Hepatocyte (in vitro differentiated cells): Measurements from ENCODE around the gene DLG3.

Source experiments
- CTCF ChIP-seq: fragments of 200-600 bp; sonication (generic); IDR thresholded peaks from 2 replicates; pipeline ENCODE4 v1.5.1; 2016; ENCODE audit warnings: antibody characterized with exemption, mild to moderate bottlenecking; ENCODE audit not compliant: poor library complexity
- EZH2 ChIP-seq: fragments of 200-600 bp; sonication (generic); IDR thresholded peaks from 2 replicates; pipeline ENCODE4 v1.6.1; 2016; ENCODE audit warnings: antibody characterized with exemption, mild to moderate bottlenecking, borderline replicate concordance
- EZH2phosphoT487 ChIP-seq: fragments of 200-600 bp; sonication (generic); IDR thresholded peaks from one replicate; pipeline ENCODE4 v1.6.1; 2018; ENCODE audit warnings: antibody characterized with exemption, mild to moderate bottlenecking, low read depth, moderate library complexity; ENCODE audit not compliant: unreplicated experiment, severe bottlenecking

- TF ChIP-seq CTCF (no peak), EZH2phosphoT487 (no peak), EZH2 (no peak)
Observed at GRCh38 chrX:70494441-70494840, 49.8 kb downstream of the DLG3 start.
